ENCODE measurements around the gene GNB1. TPM values are rescaled to one million over a fixed set of nuclear protein-coding genes. Genes with fewer than 3 reads are reported as not detected.
A peak's percentile ranks its signal among the peaks of the same experiment; 100 is the strongest.

The GNB1 gene
- total and polyA plus RNA-seq, 12 donors, result 79.6 to 482 (median 163) TPM

GRCh38 chr1:1900883-1901640 lies 10.2 kb upstream of the GNB1 start:
- Histone ChIP-seq H3K9me3 (replicated peaks in 1 of 3) (no peaks in the 10 kb centered on the region), H3K4me3 (no peak overlapping the region), H3K27ac (no peak overlapping the region), H3K36me3 (replicated peaks in 1 of 2) (no peaks in the 10 kb centered on the region), H3K4me1 (replicated peaks in 1 of 2) (no peaks in the 10 kb centered on the region), H3K27me3 (no peaks in the 10 kb centered on the region)
- no peak for DNase-seq
- WGBS, 4 donors, result 78 to 92% (median 81%) methylated on average over 7 to 14 of the region's 14 CpGs
- TF ChIP-seq POLR2A (IDR thresholded peaks at IDR 0.05) (no peak), CTCF (IDR thresholded peaks at IDR 0.05) (no peak)
- intact Hi-C loops (cut with DNase I), result loop anchor here in 1 of 2 donors (10.0 kb wide), 1 partner anchor 116 kb away; no protein-coding TSS in a partner anchor

GRCh38 chr1:1899967-1900327 lies 9.1 kb upstream of the GNB1 start:
- Histone ChIP-seq H3K27ac (no peak overlapping the region), H3K27me3 (no peaks in the 10 kb centered on the region), H3K4me3 (no peak overlapping the region), H3K4me1 (replicated peaks in 1 of 2) (peaks cover 7 to 10% of the 10 kb centered on the region in 2 donors), H3K9me3 (replicated peaks in 1 of 3) (no peaks in the 10 kb centered on the region), H3K36me3 (replicated peaks in 1 of 2) (no peaks in the 10 kb centered on the region)
- WGBS, 4 donors, result 74 to 93% (median 88%) methylated on average over 9 of the region's 9 CpGs
- no peak for DNase-seq
- no peak for TF ChIP-seq POLR2A (IDR thresholded peaks at IDR 0.05)
- no peak for TF ChIP-seq CTCF (IDR thresholded peaks at IDR 0.05)
- intact Hi-C loops (cut with DNase I), result loop anchor here in 1 of 2 donors (10.0 kb wide), 1 partner anchor 115 kb away; no protein-coding TSS in a partner anchor

- H3K9me3 ChIP-seq (replicated peaks in 1 of 3), result no peaks in the 10 kb centered on the region
- no peaks in the 10 kb centered on the region for H3K36me3 ChIP-seq (replicated peaks in 1 of 2)
- H3K27me3 ChIP-seq, result no peaks in the 10 kb centered on the region
- WGBS, 4 donors, result 43 to 56% (median 48%) methylated on average over 5 to 16 of the region's 16 CpGs
- no peak overlapping the region for H3K4me3 ChIP-seq
- TF ChIP-seq POLR2A (IDR thresholded peaks at IDR 0.05), result no peak
- peak in 1 of 6 experiments; percentile 20 for TF ChIP-seq CTCF (IDR thresholded peaks at IDR 0.05)
- peaks cover 12 to 16% of the 10 kb centered on the region in 2 donors for H3K4me1 ChIP-seq (replicated peaks in 1 of 2)
- intact Hi-C loops (cut with DNase I), result no loop called here
- no peak overlapping the region for H3K27ac ChIP-seq
- DNase-seq, result peak in 1 of 7 donors; percentile 15
Observed at GRCh38 chr1:1899266-1899966, 8.5 kb upstream of the GNB1 start.

- no peak overlapping the region for H3K4me3 ChIP-seq
- TF ChIP-seq CTCF (IDR thresholded peaks at IDR 0.05) (no peak), POLR2A (IDR thresholded peaks at IDR 0.05) (no peak)
- no peaks in the 10 kb centered on the region for H3K36me3 ChIP-seq (replicated peaks in 1 of 2)
- intact Hi-C loops (cut with DNase I), result no loop called here
- peaks cover 16 to 22% of the 10 kb centered on the region in 2 donors for H3K4me1 ChIP-seq (replicated peaks in 1 of 2)
- no peaks in the 10 kb centered on the region for H3K27me3 ChIP-seq
- peak in 1 of 7 donors; percentile 12 for DNase-seq
- no peaks in the 10 kb centered on the region for H3K9me3 ChIP-seq (replicated peaks in 1 of 3)
- H3K27ac ChIP-seq, result no peak overlapping the region
- 70 to 93% (median 88%) methylated on average over 4 to 6 of the region's 6 CpGs for WGBS, 4 donors
Observed at GRCh38 chr1:1898246-1898933, 7.5 kb upstream of the GNB1 start.

All from adrenal gland (tissue), 12 donors.